ENCODE data around the gene SPATA24.

DNA sequence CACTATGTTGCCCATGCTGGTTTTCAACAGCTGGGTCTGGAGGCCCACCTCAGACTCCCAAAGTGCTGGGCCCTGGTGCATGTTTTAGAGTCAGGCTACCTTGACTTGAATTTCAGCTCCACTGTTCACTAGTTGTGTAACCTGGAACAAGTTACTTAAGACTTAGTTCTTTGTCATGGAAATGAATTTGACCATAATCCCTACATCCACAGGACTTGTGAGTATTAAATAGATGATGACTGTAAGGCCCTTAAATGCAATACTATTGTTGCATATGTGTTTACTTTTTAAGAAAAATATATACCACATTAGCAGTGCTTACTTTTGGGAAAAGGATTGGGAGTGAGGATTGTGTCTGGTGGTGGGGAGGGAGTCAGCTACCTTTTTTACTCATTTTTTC lies 45.8 kb downstream of the SPATA24 start:
- TF ChIP-seq, protein P1, sequence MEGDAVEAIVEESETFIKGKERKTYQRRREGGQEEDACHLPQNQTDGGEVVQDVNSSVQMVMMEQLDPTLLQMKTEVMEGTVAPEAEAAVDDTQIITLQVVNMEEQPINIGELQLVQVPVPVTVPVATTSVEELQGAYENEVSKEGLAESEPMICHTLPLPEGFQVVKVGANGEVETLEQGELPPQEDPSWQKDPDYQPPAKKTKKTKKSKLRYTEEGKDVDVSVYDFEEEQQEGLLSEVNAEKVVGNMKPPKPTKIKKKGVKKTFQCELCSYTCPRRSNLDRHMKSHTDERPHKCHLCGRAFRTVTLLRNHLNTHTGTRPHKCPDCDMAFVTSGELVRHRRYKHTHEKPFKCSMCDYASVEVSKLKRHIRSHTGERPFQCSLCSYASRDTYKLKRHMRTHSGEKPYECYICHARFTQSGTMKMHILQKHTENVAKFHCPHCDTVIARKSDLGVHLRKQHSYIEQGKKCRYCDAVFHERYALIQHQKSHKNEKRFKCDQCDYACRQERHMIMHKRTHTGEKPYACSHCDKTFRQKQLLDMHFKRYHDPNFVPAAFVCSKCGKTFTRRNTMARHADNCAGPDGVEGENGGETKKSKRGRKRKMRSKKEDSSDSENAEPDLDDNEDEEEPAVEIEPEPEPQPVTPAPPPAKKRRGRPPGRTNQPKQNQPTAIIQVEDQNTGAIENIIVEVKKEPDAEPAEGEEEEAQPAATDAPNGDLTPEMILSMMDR (conservative IDR thresholded peaks at IDR 0.05 in 1 of 2, IDR thresholded peaks at IDR 0.05 in 1 of 2; ENCODE audit: low read depth in 1 of 2, low read length in 2 of 2): no peak
- no peak for TF ChIP-seq EZH2 (IDR thresholded peaks at IDR 0.05; ENCODE audit: low read length, missing control alignments)

All from fibroblast of lung (primary cell).